Measurements from ENCODE around the gene FOXJ3. TPM values are rescaled to one million over a fixed set of nuclear protein-coding genes. Genes with fewer than 3 reads are reported as not detected.

FOXJ3 gene
- total and polyA plus RNA-seq, 4 donors = 37.9 to 82.1 (median 39.7) TPM

Other genes starting within 250 kb of the FOXJ3 start
- not detected for gene GUCA2B, start 181.8 kb downstream of the FOXJ3 start, total RNA-seq
- gene GUCA2B, start 181.8 kb downstream of the FOXJ3 start, polyA plus RNA-seq (ENCODE audit: insufficient read length in 2 of 2) = not detected
- gene GUCA2A, start 170.5 kb downstream of the FOXJ3 start, total RNA-seq = not detected
- gene GUCA2A, start 170.5 kb downstream of the FOXJ3 start, polyA plus RNA-seq (ENCODE audit: insufficient read length in 2 of 2) = not detected
- 10 to 100 TPM in 1 of 2 donors, 1 to 10 TPM in 1; 3.9 to 18.2 TPM for gene RIMKLA, start 45.6 kb upstream of the FOXJ3 start, total RNA-seq
- 10 to 100 TPM; 12.6 to 13.3 TPM for gene RIMKLA, start 45.6 kb upstream of the FOXJ3 start, polyA plus RNA-seq (ENCODE audit: insufficient read length in 2 of 2)
- gene ZMYND12, start 120.8 kb upstream of the FOXJ3 start, total RNA-seq = 1 to 10 TPM; 1.3 to 6.1 TPM
- gene ZMYND12, start 120.8 kb upstream of the FOXJ3 start, polyA plus RNA-seq (ENCODE audit: insufficient read length in 2 of 2) = 1 to 10 TPM; 1.7 to 3.1 TPM
- gene PPCS, start 121.3 kb upstream of the FOXJ3 start, total RNA-seq = 10 to 100 TPM; 30.4 to 61.0 TPM
- gene PPCS, start 121.3 kb upstream of the FOXJ3 start, polyA plus RNA-seq (ENCODE audit: insufficient read length in 2 of 2) = 10 to 100 TPM; 53.1 to 53.4 TPM
- gene CCDC30, start 128.1 kb upstream of the FOXJ3 start, total RNA-seq = 10 to 100 TPM; 12.0 to 19.1 TPM
- 10 to 100 TPM; 15.3 to 16.4 TPM for gene CCDC30, start 128.1 kb upstream of the FOXJ3 start, polyA plus RNA-seq (ENCODE audit: insufficient read length in 2 of 2)

Measured in spinal cord (tissue), 4 donors.